ENCODE data around the gene LCN1.

LCN1 gene

GRCh38 chr9:135574331-135574730 lies 53.1 kb downstream of the LCN1 start:
- no peak for DNase-seq

- DNase-seq = no peak
These were observed 53.7 kb downstream of the LCN1 start for GRCh38 chr9:135574943-135575342.
